ENCODE results near the gene DZIP3.

- no peak for TF ChIP-seq SUZ12 (IDR thresholded peaks at IDR 0.05; ENCODE audit: extremely low read depth, insufficient read depth, insufficient read length)
- no peak for TF ChIP-seq ZNF274 (IDR thresholded peaks at IDR 0.05; ENCODE audit: low read depth, low read length)
These were observed 40.6 kb upstream of the DZIP3 start for GRCh38 chr3:108548886-108549285.

Data from NT2/D1 (cell line).